HepG2 (cell line): ENCODE results near the gene PPIA. TPM values are rescaled to one million over a fixed set of nuclear protein-coding genes. Genes with fewer than 3 reads are reported as not detected.
A peak's percentile ranks its signal among the peaks of the same experiment; 100 is the strongest.
"Not testable (repeated sequence)": the region's sequence is repeated elsewhere in the genome, so short reads cannot be mapped to it uniquely, and the experiment has no call there.

Experiments
- ATAC-seq: fragments of 200-7000 bp; cut with Tn5 transposase; 3 replicates; pipeline ENCODE4 v1.9.1; 2020; ENCODE audit warnings: mild to moderate bottlenecking, moderate library complexity
- BruUV-seq: library from RNA; stranded (reverse); fragments of 400-500 nt; replicated peaks from 2 replicates; lab custom pipeline; 2021; lab: Mats Ljungman, UMichigan
- CTCF ChIA-PET: fragments of 300-600 bp; formaldehyde crosslinking; extraction: SDS; loops from one replicate; lab custom pipeline; 2021; ENCODE audit warnings: low total read pairs, inconsistent platforms, low intra/inter-chr PET ratio; lab: Yijun Ruan, JAX
- POLR2A ChIA-PET: fragments of 350-600 bp; sonication (Branson Sonifier 250); formaldehyde crosslinking; loops from one replicate; lab custom pipeline; 2020; ENCODE audit warnings: antibody characterized with exemption, inconsistent platforms; lab: Yijun Ruan, JAX
- DNase-seq: peaks from one replicate; pipeline ENCODE4 v3.0.0-alpha.2; 2015; ENCODE audit warnings: low spot score
- FAIRE-seq: peaks from 3 replicates; lab custom pipeline; 2011; peaks lifted over from hg19 to GRCh38; lab: Jason Lieb, UNC
- H2AFZ ChIP-seq: one replicate; pipeline ENCODE4 v1.6.1; 2011; ENCODE audit warnings: low read length, inconsistent platforms
- H3K27ac ChIP-seq: fragments of 300-600 bp; 3 replicates; pipeline ENCODE4 v1.8.0; 2011; ENCODE audit warnings: mixed run types, mild to moderate bottlenecking, mixed read lengths, low read length, inconsistent platforms; ENCODE audit not compliant: insufficient read depth; ENCODE audit errors: extremely low read length
- H3K27me3 ChIP-seq, 2 experiments: fragments of 200-600 bp in 1 of 2; 2 replicates in 1 of 2; 3 replicates in 1 of 2; pipeline versions ENCODE4 v1.6.0 to v1.8.0; 2011; ENCODE audit warnings: low read length in 2 of 2, mild to moderate bottlenecking in 2 of 2, moderate library complexity in 2 of 2, inconsistent platforms in 1 of 2; ENCODE audit not compliant: insufficient read depth in 2 of 2, control insufficient read depth in 1 of 2
- H3K36me3 ChIP-seq, 2 experiments: fragments of 200-600 bp in 1 of 2; replicated peaks in 1 of 2; 2 replicates in 1 of 2; 3 replicates in 1 of 2; pipeline versions ENCODE4 v1.5.1 to v1.8.0; 2011; ENCODE audit warnings: low read length in 2 of 2, inconsistent platforms in 1 of 2; ENCODE audit not compliant: insufficient read depth in 2 of 2, control insufficient read depth in 1 of 2
- H3K4me1 ChIP-seq: 2 replicates; pipeline ENCODE4 v1.5.1; 2012; ENCODE audit warnings: low read length, inconsistent platforms; ENCODE audit not compliant: insufficient read depth
- H3K4me2 ChIP-seq: 2 replicates; pipeline ENCODE4 v1.6.0; 2011; ENCODE audit warnings: low read depth, low read length, inconsistent platforms
- H3K4me3 ChIP-seq, 3 experiments: fragments of 200-600 bp in 1 of 3; sonication (generic), shearing (Covaris generic) in 1 of 3; replicated peaks in 1 of 3; 2 replicates each; pipeline ENCODE4 v1.5.1; 2011 to 2016; ENCODE audit warnings: low read length in 3 of 3, inconsistent platforms in 2 of 3, low read depth in 2 of 3, mild to moderate bottlenecking in 2 of 3, control low read depth in 1 of 3, mixed read lengths in 1 of 3; ENCODE audit not compliant: insufficient read depth in 1 of 3
- H3K79me2 ChIP-seq: one replicate; pipeline ENCODE4 v1.6.1; 2011; ENCODE audit warnings: low read length, inconsistent platforms; ENCODE audit not compliant: insufficient read depth
- H3K9ac ChIP-seq: 2 replicates; pipeline ENCODE4 v1.6.0; 2011; ENCODE audit warnings: mild to moderate bottlenecking, low read depth, low read length, inconsistent platforms; ENCODE audit not compliant: insufficient read depth
- H3K9me3 ChIP-seq: 2 replicates; pipeline ENCODE4 v1.5.1; 2012; ENCODE audit warnings: mild to moderate bottlenecking, low read length
- H4K20me1 ChIP-seq: 2 replicates; pipeline ENCODE4 v1.6.0; 2011; ENCODE audit warnings: inconsistent platforms, mild to moderate bottlenecking, low read length, moderate library complexity; ENCODE audit not compliant: insufficient read depth
- CSRNP1 ChIP-seq: sonication (generic); formaldehyde crosslinking; IDR thresholded peaks from 2 replicates; pipeline ENCODE4 v1.8.1; 2023; ENCODE audit warnings: mild to moderate bottlenecking, missing genetic modification reagents
- KAT2B ChIP-seq: fragments of 150-350 bp; IDR thresholded peaks from 2 replicates; pipeline ENCODE4 v1.6.1; 2014; ENCODE audit warnings: low read depth, low read length, borderline replicate concordance
- POGK ChIP-seq: sonication (generic); formaldehyde crosslinking; conservative IDR thresholded peaks from 2 replicates; pipeline ENCODE4 v1.8.0; 2022; ENCODE audit warnings: mild to moderate bottlenecking, moderate library complexity, missing genetic modification reagents
- ZSCAN21 ChIP-seq: sonication (generic); formaldehyde crosslinking; IDR thresholded peaks from 2 replicates; pipeline ENCODE4 v1.8.0; 2022; ENCODE audit warnings: mild to moderate bottlenecking, missing genetic modification reagents, moderate library complexity, borderline replicate concordance
- WGBS: methylation state at CpG from one replicate; pipeline ENCODE4 v1.1.6; 2017; ENCODE audit warnings: low lambda C conversion rate; 5-methylcytosine and 5-hydroxymethylcytosine counted together
- in situ Hi-C: cut with HindIII; loops from 2 replicates; pipeline ENCODE4 v1.10.0; 2017; ENCODE audit warnings: low pct_unique_long_range_greater_than_20kb; ENCODE audit not compliant: extremely low pct_ligation_motif_present
- intact Hi-C: fragments of 100-400 bp; cut with micrococcal nuclease; formaldehyde crosslinking; loops from one replicate; pipeline ENCODE4 v1.10.0; 2022; ENCODE audit not compliant: unreplicated experiment
- polyA plus RNA-seq, 8 experiments: library from polyadenylated mRNA; depleted of rRNA in 3 of 8; stranded (reverse) in 7 of 8; unstranded in 1 of 8; fragments of >200 nt; fragmentation: Illumina TruSeq in 4 of 8; extraction: Trizol in 4 of 8; gene quantifications; 2 replicates each; pipeline versions ENCODE4 v1.2.1 to v1.2.3, GENCODE V29; 2011 to 2016; ENCODE audit warnings: low read depth in 4 of 8, missing spikeins in 1 of 8, mixed read lengths in 1 of 8; ENCODE audit not compliant: insufficient read depth in 1 of 8
- total RNA-seq, 5 experiments: library from RNA; depleted of rRNA; stranded (reverse); fragments of >200 nt; fragmentation: Illumina TruSeq; extraction: Trizol; gene quantifications; 2 replicates each; pipeline ENCODE4 v1.2.3, GENCODE V29; 2016; ENCODE audit warnings: low read depth in 1 of 5

The PPIA gene
- total and polyA plus RNA-seq, 2 of the 13 experiments (the other 11 are each of a cell fraction or from before 2014, with no cell fraction given): 2,268 to 3,010 TPM

GRCh38 chr7:44772867-44773266 is 23.6 kb upstream of the PPIA start (continued):
- TF ChIP-seq CSRNP1 (CRISPR knock-in tag): no peak
- no peak for TF ChIP-seq POGK (CRISPR knock-in tag)
- no peak for TF ChIP-seq KAT2B
- peak; percentile 98 for TF ChIP-seq ZSCAN21 (CRISPR knock-in tag)

- CTCF ChIA-PET: not testable (repeated sequence)
Observed at GRCh38 chr7:44774486-44774885, 22.0 kb upstream of the PPIA start.

More at GRCh38 chr7:44774486-44774885, 22.0 kb upstream of the PPIA start:
- POLR2A ChIA-PET, H4K20me1 ChIP-seq, FAIRE-seq, H2AFZ ChIP-seq, H3K36me3 ChIP-seq, H3K4me3 ChIP-seq, DNase-seq, H3K27ac ChIP-seq, BruUV-seq, H3K79me2 ChIP-seq, ATAC-seq, H3K27me3 ChIP-seq, H3K9ac ChIP-seq, H3K4me2 ChIP-seq, intact Hi-C loops, H3K9me3 ChIP-seq: not testable (repeated sequence)
- in situ Hi-C loops: loop anchor here (25.0 kb wide), 1 partner anchor 187 kb away; the partner anchor contains the start of gene TMED4
- H3K4me1 ChIP-seq: peaks cover 23% of the 10 kb centered on the region
- 46% methylated on average over 3 of the region's 3 CpGs for WGBS
